ENCODE measurements around the gene ZNF584. TPM values are rescaled to one million over a fixed set of nuclear protein-coding genes. Genes with fewer than 3 reads are reported as not detected.

ZNF584 gene
- polyA plus RNA-seq, 1 donor from 2014 or later, result 29.6 TPM

DNA sequence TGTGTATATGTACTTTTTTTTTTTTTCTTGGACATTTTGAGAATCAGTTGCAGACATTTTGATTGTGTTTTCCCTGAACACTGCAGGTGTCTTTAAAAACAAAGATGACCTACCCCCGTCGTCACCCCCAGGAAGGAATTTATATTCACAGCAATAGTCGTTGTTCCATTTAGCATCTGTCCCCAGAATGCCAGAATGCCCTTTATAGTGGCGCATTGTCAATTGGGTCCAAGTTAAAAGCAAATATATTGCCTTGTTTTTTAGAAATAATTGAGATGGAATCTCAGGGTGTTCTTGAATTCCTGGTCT is 14.8 kb upstream of the ZNF584 start:
- Histone ChIP-seq H3K27me3 (ENCODE audit: insufficient read depth, low read depth, low read length) (no peaks in the 10 kb centered on the region), H3F3A (ENCODE audit: insufficient read depth, low read length, poor library complexity, severe bottlenecking) (no peaks in the 10 kb centered on the region), H3K79me2 (replicated peaks; ENCODE audit: insufficient read depth, low read length) (peaks cover 7% of the 10 kb centered on the region), H3K9me2 (ENCODE audit: insufficient read depth, low read length) (no peaks in the 10 kb centered on the region), H3K4me3 (ENCODE audit: low read length) (no peak overlapping the region), H3K9me3 (ENCODE audit: low read length) (no peaks in the 10 kb centered on the region), H3K9ac (ENCODE audit: low read length) (no peak overlapping the region), H3K36me3 (ENCODE audit: insufficient read depth, low read length) (no peaks in the 10 kb centered on the region), H3K4me2 (ENCODE audit: low read length) (no peak overlapping the region), H2AFZ (ENCODE audit: low read depth, low read length) (no peak overlapping the region), H4K20me1 (ENCODE audit: insufficient read depth) (no peaks in the 10 kb centered on the region), H3K27ac (ENCODE audit: low read length) (no peak overlapping the region)
- TF ChIP-seq RAD21 (conservative IDR thresholded peaks at IDR 0.05) (no peak), TAF1 (IDR thresholded peaks at IDR 0.05; ENCODE audit: low read depth) (no peak), POLR2AphosphoS5 (IDR thresholded peaks at IDR 0.05) (no peak), EP300 (conservative IDR thresholded peaks at IDR 0.05; ENCODE audit: poor library complexity, severe bottlenecking) (no peak)
- TF ChIP-seq, protein P1, sequence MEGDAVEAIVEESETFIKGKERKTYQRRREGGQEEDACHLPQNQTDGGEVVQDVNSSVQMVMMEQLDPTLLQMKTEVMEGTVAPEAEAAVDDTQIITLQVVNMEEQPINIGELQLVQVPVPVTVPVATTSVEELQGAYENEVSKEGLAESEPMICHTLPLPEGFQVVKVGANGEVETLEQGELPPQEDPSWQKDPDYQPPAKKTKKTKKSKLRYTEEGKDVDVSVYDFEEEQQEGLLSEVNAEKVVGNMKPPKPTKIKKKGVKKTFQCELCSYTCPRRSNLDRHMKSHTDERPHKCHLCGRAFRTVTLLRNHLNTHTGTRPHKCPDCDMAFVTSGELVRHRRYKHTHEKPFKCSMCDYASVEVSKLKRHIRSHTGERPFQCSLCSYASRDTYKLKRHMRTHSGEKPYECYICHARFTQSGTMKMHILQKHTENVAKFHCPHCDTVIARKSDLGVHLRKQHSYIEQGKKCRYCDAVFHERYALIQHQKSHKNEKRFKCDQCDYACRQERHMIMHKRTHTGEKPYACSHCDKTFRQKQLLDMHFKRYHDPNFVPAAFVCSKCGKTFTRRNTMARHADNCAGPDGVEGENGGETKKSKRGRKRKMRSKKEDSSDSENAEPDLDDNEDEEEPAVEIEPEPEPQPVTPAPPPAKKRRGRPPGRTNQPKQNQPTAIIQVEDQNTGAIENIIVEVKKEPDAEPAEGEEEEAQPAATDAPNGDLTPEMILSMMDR (IDR thresholded peaks at IDR 0.05; ENCODE audit: poor library complexity, severe bottlenecking), result no peak
- TF ChIP-seq, protein P2, sequence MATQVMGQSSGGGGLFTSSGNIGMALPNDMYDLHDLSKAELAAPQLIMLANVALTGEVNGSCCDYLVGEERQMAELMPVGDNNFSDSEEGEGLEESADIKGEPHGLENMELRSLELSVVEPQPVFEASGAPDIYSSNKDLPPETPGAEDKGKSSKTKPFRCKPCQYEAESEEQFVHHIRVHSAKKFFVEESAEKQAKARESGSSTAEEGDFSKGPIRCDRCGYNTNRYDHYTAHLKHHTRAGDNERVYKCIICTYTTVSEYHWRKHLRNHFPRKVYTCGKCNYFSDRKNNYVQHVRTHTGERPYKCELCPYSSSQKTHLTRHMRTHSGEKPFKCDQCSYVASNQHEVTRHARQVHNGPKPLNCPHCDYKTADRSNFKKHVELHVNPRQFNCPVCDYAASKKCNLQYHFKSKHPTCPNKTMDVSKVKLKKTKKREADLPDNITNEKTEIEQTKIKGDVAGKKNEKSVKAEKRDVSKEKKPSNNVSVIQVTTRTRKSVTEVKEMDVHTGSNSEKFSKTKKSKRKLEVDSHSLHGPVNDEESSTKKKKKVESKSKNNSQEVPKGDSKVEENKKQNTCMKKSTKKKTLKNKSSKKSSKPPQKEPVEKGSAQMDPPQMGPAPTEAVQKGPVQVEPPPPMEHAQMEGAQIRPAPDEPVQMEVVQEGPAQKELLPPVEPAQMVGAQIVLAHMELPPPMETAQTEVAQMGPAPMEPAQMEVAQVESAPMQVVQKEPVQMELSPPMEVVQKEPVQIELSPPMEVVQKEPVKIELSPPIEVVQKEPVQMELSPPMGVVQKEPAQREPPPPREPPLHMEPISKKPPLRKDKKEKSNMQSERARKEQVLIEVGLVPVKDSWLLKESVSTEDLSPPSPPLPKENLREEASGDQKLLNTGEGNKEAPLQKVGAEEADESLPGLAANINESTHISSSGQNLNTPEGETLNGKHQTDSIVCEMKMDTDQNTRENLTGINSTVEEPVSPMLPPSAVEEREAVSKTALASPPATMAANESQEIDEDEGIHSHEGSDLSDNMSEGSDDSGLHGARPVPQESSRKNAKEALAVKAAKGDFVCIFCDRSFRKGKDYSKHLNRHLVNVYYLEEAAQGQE (IDR thresholded peaks at IDR 0.05; ENCODE audit: borderline replicate concordance), result no peak

DNA sequence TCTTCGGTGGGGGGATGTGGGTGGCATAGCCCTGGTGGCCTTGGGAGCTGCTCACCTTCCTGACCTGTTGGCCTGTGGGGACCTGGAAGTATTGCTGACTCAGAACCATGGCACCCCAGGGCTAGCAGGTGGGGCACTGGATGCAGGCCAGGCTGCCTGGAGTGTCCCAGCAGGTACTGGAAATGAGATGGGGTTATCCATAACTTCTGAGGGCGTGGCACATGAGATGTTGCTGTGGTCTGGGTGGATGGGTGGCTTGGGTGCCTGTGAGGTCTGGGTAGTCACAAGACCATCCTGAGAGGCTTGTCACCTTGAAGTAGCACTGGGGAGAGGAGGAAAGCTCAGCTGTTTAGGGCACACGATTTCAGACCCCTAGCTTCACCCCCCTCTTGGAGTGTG is 13.6 kb upstream of the ZNF584 start:
- no peaks in the 10 kb centered on the region for H3F3A ChIP-seq (ENCODE audit: insufficient read depth, low read length, poor library complexity, severe bottlenecking)
- H3K79me2 ChIP-seq (replicated peaks; ENCODE audit: insufficient read depth, low read length), result no peaks in the 10 kb centered on the region
- H3K4me2 ChIP-seq (ENCODE audit: low read length), result no peak overlapping the region
- H3K9ac ChIP-seq (ENCODE audit: low read length), result no peak overlapping the region
- H4K20me1 ChIP-seq (ENCODE audit: insufficient read depth), result no peaks in the 10 kb centered on the region
- no peaks in the 10 kb centered on the region for H3K9me3 ChIP-seq (ENCODE audit: low read length)
- no peak overlapping the region for H3K4me3 ChIP-seq (ENCODE audit: low read length)
- H3K27ac ChIP-seq (ENCODE audit: low read length), result no peak overlapping the region
- H3K27me3 ChIP-seq (ENCODE audit: insufficient read depth, low read depth, low read length), result no peaks in the 10 kb centered on the region
- no peak overlapping the region for H2AFZ ChIP-seq (ENCODE audit: low read depth, low read length)
- no peaks in the 10 kb centered on the region for H3K9me2 ChIP-seq (ENCODE audit: insufficient read depth, low read length)
- no peaks in the 10 kb centered on the region for H3K36me3 ChIP-seq (ENCODE audit: insufficient read depth, low read length)
- TF ChIP-seq EZH2 (IDR thresholded peaks at IDR 0.05; ENCODE audit: borderline replicate concordance, insufficient read depth, low read length, poor library complexity, severe bottlenecking), result no peak
- TF ChIP-seq, protein P2 (IDR thresholded peaks at IDR 0.05; ENCODE audit: borderline replicate concordance), result no peak

Data from neural cell (in vitro differentiated cells).